Cardiac septum (tissue), 1 donor: ENCODE data around the gene KIF21B. TPM values are rescaled to one million over a fixed set of nuclear protein-coding genes. Genes with fewer than 3 reads are reported as not detected.

Source experiments
- DNase-seq: peaks from one replicate; pipeline ENCODE4 v3.0.0-alpha.2; 2020; ENCODE audit warnings: low spot score
- intact Hi-C: fragments of 100-400 bp; cut with DNase I; formaldehyde crosslinking; loops from one replicate; pipeline ENCODE4 v1.14.0; 2022
- long read RNA-seq: library from polyadenylated mRNA; unstranded; transcript quantifications from one replicate; pipeline ENCODE4 v2.0.0, GENCODE V29; 2021
- total RNA-seq: library from RNA; stranded (reverse); fragmentation: NEBNext Ultra II Directional; extraction: Animal tissue kit (Norgen Biotek cat#: 25700); gene quantifications from one replicate; pipeline ENCODE4 v1.2.1, GENCODE V29; 2021
- donor health status: DM: no; HTN: no; CAD: no.

Gene KIF21B
- total RNA-seq, result 0.73 TPM
- long read RNA-seq, partial matches to known transcripts, result 1 of 2 reads
- long read RNA-seq, other reads (novel, unspliced or antisense), result 1 of 2 reads

- DNase-seq, result peak; percentile 94
- intact Hi-C loops, result no loop called here
Observed at GRCh38 chr1:201023517-201023902, at the start of gene KIF21B. Gene KIF21B (minus strand): TSS chr1:201023714. CDS start chr1:201023383, 331 bp downstream.

GRCh38 chr1:201072922-201073321 is 49.4 kb upstream of the KIF21B start:
- no peak for DNase-seq

DNA sequence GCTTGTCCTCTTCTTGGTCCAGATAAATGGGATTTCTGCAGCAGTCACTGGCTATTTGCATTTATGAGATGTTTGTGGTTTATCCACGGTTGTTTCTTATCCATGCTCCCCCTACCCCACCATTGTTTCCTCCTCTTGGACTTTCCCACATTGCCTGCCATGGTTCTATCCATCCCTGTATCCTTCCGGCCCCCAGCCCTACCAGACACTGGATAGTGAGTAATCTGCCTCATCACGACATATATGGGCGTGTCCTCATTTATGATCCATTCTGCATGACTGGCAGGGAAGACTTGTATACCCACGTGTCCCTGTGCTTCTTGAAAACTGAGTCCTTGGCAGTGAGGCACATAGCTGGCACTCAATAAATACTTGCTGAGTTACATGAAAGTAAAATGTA is 48.6 kb upstream of the KIF21B start:
- no peak for DNase-seq
- intact Hi-C loops, result no loop called here

More at GRCh38 chr1:201072922-201073321, 49.4 kb upstream of the KIF21B start:
- intact Hi-C loops, result no loop called here

GRCh38 chr1:201069636-201070035 is 46.1 kb upstream of the KIF21B start:
- intact Hi-C loops, result no loop called here
- DNase-seq, result no peak

- no peak for DNase-seq
- intact Hi-C loops, result no loop called here
Observed at GRCh38 chr1:201068976-201069375, 45.5 kb upstream of the KIF21B start.

DNA sequence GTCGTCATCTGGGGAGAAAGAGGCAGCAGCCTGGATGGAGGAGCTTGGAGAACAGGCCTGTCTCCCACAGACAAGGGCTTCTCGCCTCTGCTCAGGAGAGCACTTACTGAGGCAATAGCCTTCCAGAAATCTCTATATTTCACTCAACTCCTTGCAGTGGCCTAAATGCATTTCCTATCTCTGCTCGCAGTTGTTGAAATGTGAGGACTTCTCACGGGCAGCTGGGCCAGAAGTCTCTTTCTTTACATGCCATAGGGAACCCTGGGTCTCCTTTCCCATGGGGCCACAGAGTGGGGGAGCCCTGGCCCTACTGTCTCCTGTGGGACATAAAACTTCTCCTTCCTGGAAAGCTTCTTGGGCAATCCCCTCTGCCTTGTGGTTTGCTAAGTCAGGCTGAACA is 43.5 kb upstream of the KIF21B start:
- DNase-seq, result no peak
- intact Hi-C loops, result no loop called here

- intact Hi-C loops, result no loop called here
- DNase-seq, result no peak
Observed at GRCh38 chr1:201065686-201066085, 42.2 kb upstream of the KIF21B start.

- intact Hi-C loops, result no loop called here
- DNase-seq, result no peak
Observed at GRCh38 chr1:201064806-201065205, 41.3 kb upstream of the KIF21B start.

DNA sequence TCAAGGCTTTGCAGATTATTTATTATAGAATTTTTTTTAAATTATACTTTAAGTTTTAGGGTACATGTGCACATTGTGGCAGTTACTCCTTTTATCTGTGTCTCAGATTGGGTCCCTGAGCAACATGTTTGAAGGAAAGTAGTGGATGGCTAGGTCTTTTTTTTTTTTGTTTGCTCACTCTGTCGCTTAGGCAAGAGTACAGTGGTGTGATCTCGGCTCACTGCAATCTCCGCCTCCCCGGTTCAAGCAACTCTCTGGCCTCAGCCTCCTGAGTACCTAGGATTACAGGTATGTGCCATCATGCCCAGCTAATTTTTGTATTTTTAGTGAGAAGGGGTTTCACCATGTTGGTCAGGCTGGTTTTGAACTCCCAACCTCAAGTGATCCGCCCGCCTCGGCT is 39.6 kb upstream of the KIF21B start:
- no peak for DNase-seq
- intact Hi-C loops, result no loop called here

GRCh38 chr1:201062511-201063091 is 39.1 kb upstream of the KIF21B start:
- intact Hi-C loops, result no loop called here
- DNase-seq, result no peak

GRCh38 chr1:201061886-201062285 is 38.4 kb upstream of the KIF21B start:
- DNase-seq, result no peak

DNA sequence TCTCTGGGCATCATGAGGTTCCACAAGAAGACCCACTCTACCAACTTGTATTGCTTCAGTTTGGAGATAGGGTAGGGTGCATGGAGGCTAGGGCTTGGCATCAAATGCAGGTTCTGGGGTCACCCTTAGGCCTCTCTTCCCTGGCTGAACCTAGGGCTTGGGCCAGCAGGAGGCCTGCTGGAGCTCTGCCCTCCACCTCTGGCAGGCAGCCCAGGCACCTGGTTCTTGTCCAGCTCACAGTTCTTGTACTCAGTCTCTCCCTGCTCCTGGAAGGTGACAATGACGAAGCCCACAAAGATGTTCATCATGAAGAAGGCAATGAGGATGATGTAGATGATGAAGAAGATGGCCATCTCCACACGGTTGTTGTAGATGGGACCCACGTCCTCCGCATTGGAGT is 37.5 kb upstream of the KIF21B start:
- no peak for DNase-seq
- intact Hi-C loops, result no loop called here

More at GRCh38 chr1:201061886-201062285, 38.4 kb upstream of the KIF21B start:
- intact Hi-C loops, result no loop called here

DNA sequence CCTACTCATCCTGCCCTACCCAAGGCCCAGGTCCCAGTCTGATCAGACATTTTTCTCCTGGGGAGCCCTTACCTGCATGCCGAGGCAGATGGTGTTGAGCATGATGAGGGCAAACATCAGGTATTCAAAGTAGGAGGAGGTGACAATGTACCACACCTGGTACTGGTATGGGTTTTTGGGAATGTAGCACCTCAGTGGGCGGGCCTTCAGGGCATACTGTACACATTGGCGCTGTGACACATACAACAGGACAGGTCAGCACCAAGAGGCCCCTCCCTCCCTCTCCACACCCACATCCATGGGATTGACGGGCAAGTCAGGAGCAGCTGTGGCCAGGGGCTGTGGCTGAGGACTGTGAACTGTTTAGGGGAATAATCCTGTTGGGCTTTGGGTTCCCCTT is 37.1 kb upstream of the KIF21B start:
- intact Hi-C loops, result no loop called here
- DNase-seq, result no peak

GRCh38 chr1:201059871-201060555 is 36.5 kb upstream of the KIF21B start:
- intact Hi-C loops, result no loop called here
- DNase-seq, result no peak

- no peak for DNase-seq
- intact Hi-C loops, result no loop called here
Observed at GRCh38 chr1:201059401-201059800, 35.9 kb upstream of the KIF21B start.

DNA sequence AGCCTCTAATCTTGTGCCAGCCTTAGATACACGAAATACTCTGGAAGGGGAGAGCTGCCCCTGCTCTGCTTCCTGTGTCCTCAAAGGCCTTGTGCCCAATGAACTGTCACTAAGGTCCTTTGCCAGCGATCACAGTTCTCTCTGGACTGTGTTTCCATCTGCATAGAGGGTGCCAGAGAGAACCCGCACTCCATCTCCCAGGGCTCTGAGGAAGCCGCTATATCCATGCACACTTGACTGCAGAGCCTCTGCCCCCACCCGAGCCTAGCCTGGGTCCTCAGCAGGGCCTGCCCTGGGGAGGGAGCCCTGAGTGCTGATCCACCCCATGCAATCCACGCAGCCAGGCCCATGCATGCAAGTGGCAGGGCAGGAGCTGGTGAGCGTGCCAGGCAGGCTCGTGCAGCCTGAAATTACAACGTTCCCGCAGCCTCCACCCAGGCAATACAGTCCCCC is 30.6 kb upstream of the KIF21B start:
- DNase-seq, result no peak
- intact Hi-C loops, result no loop called here

- no peak for DNase-seq
- intact Hi-C loops, result no loop called here
Observed at GRCh38 chr1:201053155-201053860, 29.8 kb upstream of the KIF21B start.

DNA sequence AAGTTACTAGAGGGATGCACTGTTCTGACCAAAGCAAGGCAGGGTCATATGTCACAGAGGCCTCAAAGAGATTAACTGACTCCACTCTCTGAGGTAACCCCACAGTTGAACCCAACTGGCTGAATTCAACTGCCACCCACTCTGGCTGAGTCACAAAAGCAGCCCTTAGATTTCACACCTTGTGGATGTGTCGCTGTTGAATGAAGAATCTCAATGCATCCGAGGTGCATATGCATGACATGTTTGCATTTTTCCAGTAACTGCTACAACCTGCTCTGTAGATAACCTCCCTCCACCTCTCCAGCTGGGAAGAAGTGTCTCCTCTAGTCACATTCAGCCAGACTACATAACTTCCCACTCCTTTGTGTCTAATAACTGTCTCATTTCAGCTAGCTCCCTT is 27.9 kb upstream of the KIF21B start:
- intact Hi-C loops, result no loop called here

GRCh38 chr1:201050515-201051277 is 27.2 kb upstream of the KIF21B start:
- no peak for DNase-seq
- intact Hi-C loops, result no loop called here

More for the DNA sequence above, 27.9 kb upstream of the KIF21B start:
- no peak for DNase-seq
